HG02981 (cell line): Measurements from ENCODE around the gene PIWIL4.
A peak's percentile ranks its signal among the peaks of the same experiment; 100 is the strongest.
"Not testable (repeated sequence)": the region's sequence is repeated elsewhere in the genome, so short reads cannot be mapped to it uniquely, and the experiment has no call there.

ENCODE experiments used
- ATAC-seq: cut with Tn5 transposase; IDR thresholded peaks from one replicate; pipeline ENCODE4 v1.9.1; 2021; ENCODE audit warnings: mild to moderate bottlenecking, moderate library complexity; ENCODE audit not compliant: unreplicated experiment

Gene PIWIL4

DNA sequence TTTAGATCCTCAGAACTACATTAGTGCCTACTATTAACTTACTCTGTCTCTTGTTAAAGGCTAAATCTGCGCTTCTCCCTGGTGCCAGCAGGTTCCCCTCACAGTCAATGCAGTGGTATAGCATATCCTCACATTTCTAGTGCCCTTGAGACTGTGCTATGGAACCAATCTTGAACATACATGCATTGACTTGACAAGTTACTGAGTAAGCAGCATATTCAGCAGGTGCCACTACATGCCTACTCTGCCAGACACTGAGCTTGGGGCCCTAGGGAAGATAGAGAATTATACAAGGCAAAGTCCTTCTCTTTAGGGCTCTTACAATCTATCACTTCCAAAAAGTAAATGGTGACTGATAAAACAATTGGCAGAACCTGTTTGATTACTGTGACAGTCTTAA lies 20.3 kb upstream of the PIWIL4 start:
- no peak for ATAC-seq

DNA sequence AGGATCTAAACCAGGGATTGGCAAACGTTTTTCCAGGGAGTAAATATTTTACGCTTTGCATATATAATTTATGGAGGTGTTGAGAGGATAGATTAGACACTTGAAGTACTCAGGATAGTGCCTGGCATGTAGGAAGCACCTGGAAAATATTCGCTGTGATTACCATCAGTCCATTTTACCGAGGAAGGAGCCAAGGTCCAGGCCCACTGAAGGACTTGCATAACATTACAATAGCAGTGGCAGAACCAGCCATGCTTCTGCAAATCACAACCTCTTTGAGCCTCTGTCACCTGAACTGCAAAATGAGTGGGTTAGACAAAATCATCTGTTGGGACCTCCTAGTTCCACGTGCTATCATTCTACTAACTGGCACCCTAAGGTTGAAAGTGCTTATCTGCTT lies 18.0 kb upstream of the PIWIL4 start:
- no peak for ATAC-seq

DNA sequence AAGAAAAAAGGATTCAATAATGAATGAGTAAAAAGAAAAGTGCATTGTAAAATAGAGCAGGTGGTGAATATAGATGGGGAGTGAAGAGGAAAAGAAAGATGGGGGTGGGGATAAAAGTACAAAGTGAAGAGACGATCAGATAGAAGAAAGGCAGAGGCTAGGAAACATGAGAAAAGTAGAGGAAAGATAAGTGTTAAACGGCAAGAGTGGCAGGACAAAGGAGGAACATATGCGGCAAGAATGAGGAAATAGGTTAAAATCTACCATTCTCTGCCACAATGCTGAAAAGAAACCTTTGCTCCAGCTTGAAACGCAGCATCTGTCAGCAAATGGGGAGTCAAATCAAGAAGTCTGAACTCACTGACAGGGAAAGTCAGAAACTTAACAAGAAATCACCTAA lies 16.7 kb upstream of the PIWIL4 start:
- ATAC-seq: no peak

DNA sequence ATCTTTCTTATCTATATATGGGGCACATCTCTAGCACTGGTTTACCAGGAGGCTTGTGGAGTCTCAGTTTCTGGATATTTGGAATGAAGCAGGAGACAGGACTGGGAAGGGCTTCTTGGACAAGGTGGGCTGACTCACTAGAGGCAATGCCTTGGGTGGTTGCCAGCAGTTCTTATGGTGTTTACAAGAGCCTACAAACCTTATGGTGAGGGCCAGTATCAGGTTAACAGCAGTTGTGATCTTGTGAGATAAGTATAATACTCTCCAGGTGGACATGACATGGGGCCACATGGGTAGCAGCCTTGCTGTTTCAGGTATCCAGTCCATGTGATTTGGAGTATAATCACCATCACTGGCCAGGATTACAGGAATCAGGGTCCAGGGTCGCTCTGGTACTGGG lies 13.2 kb upstream of the PIWIL4 start:
- ATAC-seq: no peak

DNA sequence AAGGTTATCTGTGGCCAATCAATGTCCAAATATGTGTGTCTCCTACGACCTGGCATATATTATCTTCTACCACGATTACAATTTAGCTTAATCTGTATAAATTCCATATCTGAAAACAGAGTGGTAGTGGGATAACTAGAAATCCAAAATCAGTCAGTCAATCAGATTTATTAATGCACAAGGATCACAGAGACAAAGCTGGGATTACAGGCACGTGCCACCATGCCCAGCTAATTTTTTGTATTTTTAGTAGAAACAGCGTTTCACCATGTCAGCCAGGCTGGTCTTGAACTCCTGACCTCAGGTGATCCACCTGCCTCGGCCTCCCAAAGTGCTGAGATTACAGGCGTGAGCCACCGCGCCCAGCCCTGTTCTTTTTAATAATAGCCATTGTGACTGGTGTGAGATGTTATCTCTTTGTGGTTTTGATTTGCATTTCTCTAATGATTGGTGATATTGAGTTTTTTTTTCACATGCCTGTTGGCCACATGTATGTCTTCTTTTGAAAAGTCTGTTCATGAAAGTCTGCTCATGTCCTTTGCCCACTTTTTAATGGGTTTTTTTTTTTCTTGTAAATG lies 11.3 kb upstream of the PIWIL4 start:
- not testable (repeated sequence) for ATAC-seq

DNA sequence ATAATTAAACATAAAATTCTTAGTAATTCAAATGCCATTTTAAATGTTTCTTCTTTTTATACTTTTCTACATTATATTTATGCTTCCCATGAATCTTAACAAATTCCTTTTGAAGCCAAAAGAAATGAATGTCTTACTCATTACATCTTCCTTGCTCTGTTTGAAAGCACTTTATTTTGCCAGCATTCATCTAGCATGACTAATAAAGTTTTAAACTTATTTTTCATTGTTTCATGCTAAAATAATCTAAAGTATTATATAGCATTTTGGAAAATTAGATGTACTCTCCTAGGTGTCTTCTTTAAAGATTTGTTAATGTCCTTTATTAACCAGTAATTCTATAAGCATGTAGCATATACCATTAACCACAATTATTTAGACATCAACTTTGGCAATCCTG lies 9.7 kb upstream of the PIWIL4 start:
- ATAC-seq: no peak

DNA sequence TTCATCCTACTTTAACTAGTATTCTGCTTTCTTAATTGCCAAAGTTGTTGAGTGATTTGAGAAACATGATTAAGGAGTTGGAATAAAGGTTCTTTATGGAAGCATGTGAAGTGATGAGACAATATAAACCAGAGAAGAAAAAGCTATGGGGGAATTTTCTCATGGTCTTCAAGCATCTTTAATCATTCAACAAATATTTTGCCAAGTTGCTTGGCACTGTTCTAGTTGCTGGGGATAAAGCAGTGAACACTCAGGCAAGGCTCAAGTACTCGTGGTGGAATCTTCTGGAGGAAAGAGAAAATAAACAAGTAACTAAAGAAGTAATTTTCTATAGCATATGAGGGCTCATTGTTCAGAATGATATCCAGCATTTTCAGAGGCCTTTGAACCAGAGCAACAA lies 9.2 kb upstream of the PIWIL4 start:
- peak; percentile 5 for ATAC-seq

DNA sequence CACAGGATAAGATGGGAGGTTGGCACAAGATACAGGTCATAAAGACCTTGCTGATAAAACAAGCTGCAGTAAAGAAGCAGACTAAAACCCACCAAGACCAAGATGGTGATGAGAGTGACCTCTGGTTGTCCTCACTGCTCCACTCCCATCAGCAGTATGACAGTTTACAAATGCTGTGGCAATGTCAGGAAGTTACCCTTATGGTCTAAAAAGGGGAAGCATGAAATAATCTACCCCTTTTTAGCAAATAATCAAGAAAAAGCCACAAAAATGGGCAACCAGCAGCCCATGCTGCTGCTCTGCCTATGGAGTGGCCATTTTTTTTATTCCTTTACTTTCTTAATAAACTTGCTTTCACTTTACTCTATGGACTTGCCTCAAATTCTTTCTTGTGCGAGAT lies 8.7 kb upstream of the PIWIL4 start:
- ATAC-seq: peak; percentile 58

DNA sequence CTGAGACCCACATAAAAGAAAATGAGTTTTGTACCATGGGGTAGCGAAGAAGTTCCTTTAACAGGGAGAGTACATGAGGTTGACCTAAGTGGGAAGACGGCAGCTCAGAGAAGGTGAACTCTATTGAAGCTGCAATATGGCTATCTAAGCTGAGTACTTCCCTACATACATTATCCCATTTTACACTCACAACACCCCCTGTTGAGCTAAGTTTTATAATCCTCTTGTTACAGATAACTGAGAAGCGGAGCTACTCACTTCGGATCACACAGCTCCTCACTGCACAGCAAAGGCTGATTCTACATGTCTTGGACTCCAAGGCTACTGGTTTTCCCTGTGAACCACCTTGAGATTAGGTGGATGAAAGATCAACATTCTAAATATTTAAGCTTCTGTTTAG lies 8.2 kb upstream of the PIWIL4 start:
- no peak for ATAC-seq

DNA sequence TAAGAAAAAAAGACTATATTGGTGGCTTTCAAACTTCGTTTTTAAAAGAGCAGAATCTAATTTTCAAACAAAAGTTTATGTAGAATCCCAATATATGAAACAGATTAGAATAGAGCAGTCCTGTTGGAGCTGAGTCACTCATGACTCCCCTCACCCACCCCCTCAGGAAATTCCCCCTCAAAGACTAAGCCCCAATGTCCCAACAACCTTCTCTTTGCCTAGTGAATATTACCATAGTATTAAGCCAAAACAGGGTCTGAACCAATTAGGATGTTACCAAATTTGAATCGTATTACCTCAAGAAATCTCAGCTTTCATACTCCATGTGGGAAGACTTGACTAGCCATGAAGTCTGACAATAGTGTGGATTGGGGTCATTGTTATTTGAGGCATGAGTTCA lies 7.8 kb upstream of the PIWIL4 start:
- ATAC-seq: no peak

DNA sequence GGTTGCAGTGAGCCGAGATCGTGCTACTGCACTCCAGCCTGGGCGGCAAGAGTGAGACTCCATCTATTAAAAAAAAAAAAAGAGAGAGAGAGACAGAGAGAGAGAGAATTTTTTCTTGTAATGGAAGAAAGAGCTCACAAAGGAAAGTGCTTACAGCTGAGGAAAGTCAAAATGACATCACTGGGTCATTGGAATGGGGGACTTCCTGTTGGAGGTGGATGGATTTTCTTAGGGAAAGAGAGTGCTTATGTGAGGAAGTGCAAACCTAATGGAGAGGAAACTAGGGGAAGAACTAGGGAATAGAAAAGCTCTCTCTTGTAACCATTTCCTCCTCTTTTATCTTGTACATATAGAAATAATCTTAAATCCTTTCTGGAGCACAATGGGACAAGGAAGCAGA lies 6.3 kb upstream of the PIWIL4 start:
- no peak for ATAC-seq

DNA sequence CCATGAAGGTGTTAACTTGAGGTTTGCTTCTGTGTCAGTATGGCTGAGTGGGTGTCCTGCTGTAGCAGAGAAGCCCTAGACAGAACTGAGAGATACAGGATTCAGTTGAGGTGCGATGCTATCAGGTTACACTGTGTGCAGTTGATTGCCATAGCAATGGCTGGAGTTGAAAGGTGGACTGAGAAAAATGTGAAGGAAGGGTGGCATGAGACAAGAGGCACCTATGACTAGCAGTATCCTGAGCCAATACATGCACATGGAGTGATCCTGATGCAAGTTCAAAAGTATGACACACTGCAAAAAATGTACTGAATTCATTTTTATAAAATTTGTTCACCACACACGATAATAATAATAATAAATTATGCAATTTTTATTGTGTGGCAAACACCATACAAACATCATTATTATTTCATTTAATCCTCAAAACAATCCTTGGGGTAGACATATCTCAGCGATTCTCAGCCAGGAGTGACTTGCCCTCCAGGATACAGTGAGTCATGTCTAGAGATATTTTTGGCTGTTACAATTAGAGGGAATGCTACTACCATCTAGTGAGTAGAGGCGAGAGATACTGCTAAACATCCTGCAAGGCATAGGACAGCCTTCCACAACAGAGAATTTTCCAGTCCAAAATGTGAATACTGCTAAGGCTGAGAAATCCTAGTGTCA lies 3.9 kb upstream of the PIWIL4 start:
- ATAC-seq: no peak

DNA sequence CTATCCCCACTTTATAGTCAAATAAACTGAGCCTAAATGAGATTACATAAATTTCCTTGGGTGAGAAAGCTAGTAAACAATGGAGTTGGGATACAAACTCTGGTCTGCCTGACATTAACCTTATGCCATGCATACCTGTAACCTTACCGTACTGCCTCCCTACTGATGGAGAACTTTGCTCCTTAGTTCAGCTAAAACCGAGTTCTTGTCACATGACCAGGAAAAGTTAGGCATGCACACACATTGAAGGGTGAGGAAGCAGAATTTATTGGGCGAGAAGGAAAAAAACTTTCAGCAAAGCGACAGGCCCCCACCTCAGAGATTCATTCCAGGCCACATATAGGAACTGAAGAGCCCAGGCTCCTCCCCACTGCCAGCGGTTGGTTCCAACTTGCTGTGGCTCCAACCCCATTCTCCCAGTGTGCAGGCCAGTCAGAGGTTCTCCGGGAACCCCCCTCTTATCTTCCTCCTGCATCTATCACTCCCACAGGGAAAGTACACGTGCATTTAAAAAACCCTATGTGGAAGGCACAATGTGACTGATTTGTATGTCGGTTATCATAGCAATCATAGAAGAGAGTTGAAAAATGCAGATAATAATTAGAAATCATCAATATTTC lies 3.2 kb upstream of the PIWIL4 start:
- ATAC-seq: no peak

DNA sequence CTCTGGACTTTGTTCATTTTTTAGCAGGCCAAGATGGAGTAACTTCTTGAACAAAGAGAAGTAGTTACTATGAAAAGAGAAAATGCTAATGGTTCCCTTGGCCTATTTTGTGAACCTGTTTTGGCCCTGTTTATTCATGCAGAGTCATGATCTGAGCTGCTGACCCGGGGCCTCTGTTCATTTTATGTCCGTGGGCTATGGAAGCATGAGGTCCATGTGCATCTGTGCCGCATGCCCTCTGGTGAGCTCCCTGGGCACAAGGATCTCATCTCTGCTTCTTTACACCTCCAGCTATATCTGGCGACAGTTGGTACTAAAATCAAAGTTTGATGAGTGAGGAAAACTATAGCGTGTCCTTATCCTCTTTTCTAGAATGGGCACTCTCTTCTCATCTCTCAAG lies 1.0 kb downstream of the PIWIL4 start:
- ATAC-seq: no peak

DNA sequence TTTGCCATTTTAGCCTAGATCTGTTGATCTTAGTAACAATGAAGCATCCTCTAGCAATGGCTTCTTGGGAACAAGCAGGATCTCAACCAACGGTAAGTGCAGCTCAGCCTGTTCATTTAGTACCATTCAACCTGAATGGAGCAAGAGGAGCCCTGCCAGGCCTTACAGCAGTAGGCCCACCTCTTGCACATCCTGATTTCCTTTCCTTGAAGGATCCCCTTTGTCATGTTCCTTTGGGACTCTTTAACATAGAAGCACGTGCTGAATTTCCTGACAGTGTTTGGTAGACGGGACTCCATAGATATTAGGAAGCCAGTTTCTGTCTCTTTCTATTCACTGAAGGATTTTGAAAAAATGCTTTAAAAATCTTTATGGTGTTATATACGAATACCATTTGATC lies 1.5 kb downstream of the PIWIL4 start:
- ATAC-seq: no peak

DNA sequence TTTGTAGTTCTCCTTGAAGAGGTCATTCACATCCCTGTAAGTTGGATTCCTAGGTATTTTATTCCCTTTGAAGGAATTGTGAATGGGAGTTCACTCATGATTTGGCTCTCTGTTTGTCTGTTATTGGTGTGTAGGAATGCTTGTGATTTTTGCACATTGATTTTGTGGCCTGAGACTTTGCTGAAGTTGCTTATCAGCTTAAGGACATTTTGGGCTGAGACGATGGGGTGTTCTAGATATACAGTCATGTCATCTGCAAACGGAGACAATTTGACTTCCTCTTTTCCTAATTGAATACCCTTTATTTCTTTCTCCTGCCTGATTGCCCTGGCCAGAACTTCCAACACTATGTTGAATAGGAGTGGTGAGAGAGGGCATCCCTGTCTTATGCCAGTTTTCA lies 5.8 kb downstream of the PIWIL4 start:
- ATAC-seq: not testable (repeated sequence)

DNA sequence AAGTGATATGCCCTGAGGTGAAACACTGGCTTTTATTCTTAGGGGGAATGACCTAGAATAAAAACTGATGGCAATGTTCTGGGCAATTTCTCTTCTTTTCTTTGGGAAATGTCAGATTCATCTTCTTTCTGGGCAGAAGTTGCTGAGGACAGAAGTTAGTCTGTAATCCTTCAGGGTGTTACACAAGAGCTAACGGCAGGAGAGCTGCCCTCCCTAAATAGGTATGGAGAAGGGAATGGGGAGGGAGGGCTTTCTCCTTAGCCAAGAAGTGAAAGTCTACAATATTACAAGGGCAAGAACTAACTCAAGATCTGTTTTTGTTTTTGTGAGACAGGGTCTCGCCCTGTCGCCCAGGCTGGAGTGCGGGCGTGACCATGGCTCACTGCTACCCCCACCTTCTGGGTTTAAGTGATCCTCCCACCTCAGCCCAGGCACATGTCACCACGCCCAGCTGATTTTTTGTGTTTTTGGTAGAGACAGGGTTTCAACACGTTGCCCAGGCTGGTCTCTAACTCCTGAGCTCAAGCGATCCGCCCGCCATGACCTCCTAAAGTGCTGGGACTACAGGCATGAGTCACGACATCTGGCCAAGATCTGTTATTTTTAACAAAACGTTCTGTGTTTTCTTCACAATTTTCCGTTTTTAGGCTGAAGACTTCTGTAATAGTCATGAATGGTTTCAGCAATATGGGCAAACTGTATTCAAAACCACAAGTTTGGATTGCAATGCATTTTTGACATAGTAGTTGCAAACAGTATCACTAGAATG lies 7.2 kb downstream of the PIWIL4 start:
- no peak for ATAC-seq

DNA sequence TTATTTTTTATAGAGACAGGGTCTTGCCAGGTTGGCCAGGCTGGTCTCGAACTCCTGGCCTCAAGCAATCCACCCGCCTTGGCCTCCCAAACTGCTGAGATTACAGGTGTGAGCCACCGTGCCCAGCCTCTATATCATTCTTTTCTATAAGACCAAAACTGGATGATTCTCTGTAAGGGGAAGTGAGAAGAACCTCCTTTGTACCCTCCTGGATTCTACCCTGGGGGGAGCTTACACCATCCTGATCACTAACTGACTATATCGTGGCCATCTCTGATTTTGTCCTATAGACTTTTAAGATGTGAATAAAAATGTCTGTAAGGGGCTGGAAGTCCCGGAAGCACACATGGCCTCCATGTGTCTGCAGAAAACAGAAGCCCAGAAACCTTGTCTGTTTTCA lies 9.1 kb downstream of the PIWIL4 start:
- ATAC-seq: no peak

DNA sequence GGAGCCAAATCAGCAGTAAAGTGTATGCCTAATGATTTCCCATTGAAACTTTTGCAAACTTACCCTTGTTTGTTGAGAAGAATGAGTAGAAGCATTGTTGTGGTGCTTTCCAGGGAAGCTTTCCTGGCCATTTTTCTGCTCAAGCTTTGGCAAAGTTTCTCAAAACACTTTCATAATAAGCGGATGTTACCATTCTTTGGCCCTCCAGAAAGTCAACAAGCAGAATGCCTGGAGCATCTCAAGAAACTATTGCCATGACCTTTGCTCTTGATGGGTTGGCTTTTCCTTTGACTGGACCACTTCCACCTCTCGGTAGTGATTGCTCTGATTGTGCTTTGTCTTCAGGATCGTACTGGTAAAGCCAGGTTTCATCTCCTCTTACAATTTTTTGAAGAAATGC lies 10.7 kb downstream of the PIWIL4 start:
- no peak for ATAC-seq

DNA sequence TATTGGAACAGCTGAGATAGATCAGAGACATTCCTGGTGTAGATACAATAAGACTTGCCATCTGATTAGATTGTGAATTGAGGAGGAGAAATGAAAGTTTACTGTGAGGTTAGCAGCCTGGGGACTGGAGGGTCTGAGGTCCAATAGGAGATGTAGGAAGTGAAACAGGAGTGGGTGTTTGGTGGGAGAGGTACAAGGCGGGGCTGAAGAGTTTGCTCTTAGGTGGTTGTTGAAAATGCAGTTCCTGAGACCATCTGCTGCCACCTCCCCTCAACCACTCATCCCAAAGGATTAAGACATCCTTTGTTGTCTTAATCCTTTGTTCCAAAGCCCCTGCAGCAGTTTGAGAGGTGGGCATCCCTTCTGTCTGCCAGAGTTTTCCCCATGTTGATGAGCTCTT lies 14.8 kb downstream of the PIWIL4 start:
- ATAC-seq: peak; percentile 38

DNA sequence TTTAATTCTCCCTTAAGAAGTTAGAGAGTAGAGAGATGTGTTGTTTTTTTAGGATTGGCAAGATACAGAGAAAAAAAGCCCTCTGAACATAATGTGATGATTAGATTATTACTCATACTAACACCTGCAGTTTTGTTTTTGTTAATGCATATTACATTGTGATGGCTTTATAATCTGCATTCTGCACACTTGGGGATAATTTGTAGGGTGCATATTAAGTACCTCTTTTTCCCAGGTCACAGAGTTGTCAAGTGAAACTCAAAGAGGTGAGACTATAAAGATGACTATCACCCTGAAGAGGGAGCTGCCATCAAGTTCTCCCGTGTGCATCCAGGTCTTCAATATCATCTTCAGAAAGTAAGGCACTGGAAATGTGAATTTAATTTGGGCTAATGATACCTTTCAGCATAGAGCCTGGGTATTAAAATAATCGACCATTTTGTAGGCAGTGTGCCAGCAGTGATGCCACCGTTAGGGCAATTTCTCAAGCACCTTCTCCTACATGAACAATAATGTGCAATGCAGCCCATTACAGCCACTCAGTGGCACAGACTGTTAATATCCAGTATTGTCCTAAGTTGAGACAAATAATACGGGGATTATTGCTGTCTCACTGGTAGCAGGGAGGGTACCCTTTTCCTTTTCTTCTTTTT lies 16.2 kb downstream of the PIWIL4 start:
- no peak for ATAC-seq
